Esophagus muscularis mucosa (tissue), 4 donors: ENCODE data around the gene ERMARD. TPM values are rescaled to one million over a fixed set of nuclear protein-coding genes. Genes with fewer than 3 reads are reported as not detected.

Source experiments
- DNase-seq: peaks from one replicate; pipeline ENCODE4 v3.0.0-alpha.2; 2017; ENCODE audit errors: extremely low spot score
- H3K27ac ChIP-seq, 4 donors: fragments of 200-600 bp; sonication (generic); replicated peaks in 1 of 4; 1 replicate in 3 of 4; 2 replicates in 1 of 4; pipeline ENCODE4 v1.5.1; 2016 to 2019; ENCODE audit warnings: mild to moderate bottlenecking in 1 of 4
- H3K27me3 ChIP-seq, 4 donors: fragments of 200-600 bp; sonication (generic); one replicate each; pipeline versions ENCODE4 v1.5.1 to v1.6.0; 2016 to 2019
- H3K36me3 ChIP-seq, 4 donors: fragments of 200-600 bp; sonication (generic); one replicate each; pipeline ENCODE4 v1.5.1; 2016 to 2019
- H3K4me1 ChIP-seq, 4 donors: fragments of 200-600 bp; sonication (generic); one replicate each; pipeline ENCODE4 v1.5.1; 2016 to 2019
- H3K4me3 ChIP-seq, 4 donors: fragments of 200-600 bp; sonication (generic); 1 replicate in 2 of 4; 2 replicates in 2 of 4; pipeline ENCODE4 v1.5.1; 2016 to 2019; ENCODE audit warnings: mild to moderate bottlenecking in 4 of 4, moderate library complexity in 1 of 4
- H3K9me3 ChIP-seq, 4 donors: fragments of 200-600 bp; sonication (generic); 1 replicate in 3 of 4; 2 replicates in 1 of 4; pipeline ENCODE4 v1.5.1; 2016 to 2019
- CTCF ChIP-seq, 3 experiments: fragments of 200-600 bp in 2 of 3; fragments of 450-650 bp in 1 of 3; sonication (generic) in 2 of 3; IDR thresholded peaks; one replicate each; pipeline ENCODE4 v1.5.1; 2017 to 2019; ENCODE audit warnings: antibody characterized with exemption in 3 of 3, mild to moderate bottlenecking in 2 of 3, moderate library complexity in 1 of 3
- EP300 ChIP-seq: sonication (generic); formaldehyde crosslinking; IDR thresholded peaks from one replicate; pipeline ENCODE4 v1.6.1; 2017; ENCODE audit warnings: antibody characterized with exemption
- POLR2A ChIP-seq: fragments of 450-650 bp; IDR thresholded peaks from one replicate; pipeline ENCODE4 v1.6.1; 2017; ENCODE audit warnings: antibody characterized with exemption, moderate library complexity, mild to moderate bottlenecking, low read depth
- POLR2AphosphoS5 ChIP-seq, 2 donors: sonication (generic); formaldehyde crosslinking; IDR thresholded peaks; one replicate each; pipeline ENCODE4 v1.6.1; 2017; ENCODE audit warnings: antibody characterized with exemption in 2 of 2
- WGBS: methylation state at CpG from one replicate; pipeline ENCODE4 v1.1.5; 2018; 5-methylcytosine and 5-hydroxymethylcytosine counted together
- intact Hi-C: fragments of 100-400 bp; cut with DNase I; formaldehyde crosslinking; loops from one replicate; pipeline ENCODE4 v1.15.1; 2023
- total RNA-seq, 4 donors: library from RNA; depleted of rRNA; stranded (reverse); fragments of >200 nt; gene quantifications; one replicate each; pipeline versions ENCODE4 v1.1.0 to v1.2.1, GENCODE V29; 2016

Gene ERMARD
- total RNA-seq, 4 donors from 2014 or later: 9.6 to 13.3 (median 12.4) TPM

GRCh38 chr6:169709293-169709692 is 42.1 kb upstream of the ERMARD start:
- Histone ChIP-seq H3K9me3 (no peaks in the 10 kb centered on the region), H3K27ac (no peak overlapping the region), H3K27me3 (no peaks in the 10 kb centered on the region), H3K4me1 (peaks cover 10 to 17% (median 14%) of the 10 kb centered on the region in 4 donors), H3K36me3 (peaks cover 24 to 76% (median 54%) of the 10 kb centered on the region in 4 donors), H3K4me3 (no peak overlapping the region)
- TF ChIP-seq CTCF (IDR thresholded peaks at IDR 0.05) (no peak), POLR2AphosphoS5 (IDR thresholded peaks at IDR 0.05) (no peak), EP300 (no peak), POLR2A (no peak)
- intact Hi-C loops: no loop called here
- no peak for DNase-seq

- Histone ChIP-seq H3K27me3 (no peaks in the 10 kb centered on the region), H3K9me3 (no peaks in the 10 kb centered on the region), H3K4me3 (no peak overlapping the region), H3K4me1 (peaks cover 6 to 9% (median 8%) of the 10 kb centered on the region in 4 donors), H3K27ac (no peak overlapping the region), H3K36me3 (peaks cover 32 to 78% (median 56%) of the 10 kb centered on the region in 4 donors)
- TF ChIP-seq POLR2AphosphoS5 (IDR thresholded peaks at IDR 0.05) (no peak), EP300 (no peak), CTCF (IDR thresholded peaks at IDR 0.05) (no peak), POLR2A (no peak)
- WGBS: 85% methylated on average over 3 of the region's 3 CpGs
- DNase-seq: no peak
- intact Hi-C loops: no loop called here
These were observed 41.4 kb upstream of the ERMARD start for GRCh38 chr6:169710009-169710408.

- H3K4me3 ChIP-seq: no peak overlapping the region
- no peak overlapping the region for H3K27ac ChIP-seq
- H3K27me3 ChIP-seq: no peaks in the 10 kb centered on the region
- H3K36me3 ChIP-seq: peaks cover 44 to 80% (median 68%) of the 10 kb centered on the region in 4 donors
- TF ChIP-seq POLR2A: no peak
- no peak for TF ChIP-seq EP300
- TF ChIP-seq CTCF (IDR thresholded peaks at IDR 0.05): no peak
- TF ChIP-seq POLR2AphosphoS5 (IDR thresholded peaks at IDR 0.05): no peak
- no peaks in the 10 kb centered on the region for H3K9me3 ChIP-seq
- no peak for DNase-seq
- WGBS: 94% methylated on average over 2 of the region's 2 CpGs
- intact Hi-C loops: no loop called here
- H3K4me1 ChIP-seq: peaks cover 0 to 11% (median 4%) of the 10 kb centered on the region in 4 donors
These were observed 37.2 kb upstream of the ERMARD start for GRCh38 chr6:169714178-169714577.

GRCh38 chr6:169714595-169714994 is 36.8 kb upstream of the ERMARD start:
- DNase-seq: no peak
- Histone ChIP-seq H3K4me3 (no peak overlapping the region), H3K36me3 (peaks cover 44 to 76% (median 64%) of the 10 kb centered on the region in 4 donors), H3K27me3 (no peaks in the 10 kb centered on the region), H3K27ac (no peak overlapping the region), H3K9me3 (no peaks in the 10 kb centered on the region), H3K4me1 (peaks cover 0 to 15% (median 7%) of the 10 kb centered on the region in 4 donors)
- TF ChIP-seq EP300 (no peak), POLR2A (no peak), CTCF (IDR thresholded peaks at IDR 0.05) (no peak), POLR2AphosphoS5 (IDR thresholded peaks at IDR 0.05) (no peak)
- intact Hi-C loops: no loop called here
- WGBS: 92% methylated on average over 9 of the region's 9 CpGs

GRCh38 chr6:169719117-169719516 is 32.3 kb upstream of the ERMARD start:
- H3K4me3 ChIP-seq: no peak overlapping the region
- H3K36me3 ChIP-seq: peaks cover 21 to 32% (median 28%) of the 10 kb centered on the region in 4 donors
- no peaks in the 10 kb centered on the region for H3K27me3 ChIP-seq
- WGBS: 79% methylated on average over 4 of the region's 4 CpGs
- H3K9me3 ChIP-seq: no peaks in the 10 kb centered on the region
- no peak overlapping the region for H3K27ac ChIP-seq
- TF ChIP-seq POLR2AphosphoS5 (IDR thresholded peaks at IDR 0.05) (no peak), EP300 (no peak)
- DNase-seq: no peak
- intact Hi-C loops: no loop called here
- H3K4me1 ChIP-seq: peaks cover 22 to 49% (median 29%) of the 10 kb centered on the region in 4 donors
